Glomerular visceral epithelial cell (primary cell): Measurements from ENCODE around the gene LONP2.
"Not testable (repeated sequence)": the region's sequence is repeated elsewhere in the genome, so short reads cannot be mapped to it uniquely, and the experiment has no call there.

ENCODE experiments used
- DNase-seq: peaks from one replicate; pipeline ENCODE4 v3.0.0-alpha.2; 2016; ENCODE audit errors: extremely low spot score

Gene LONP2

DNA sequence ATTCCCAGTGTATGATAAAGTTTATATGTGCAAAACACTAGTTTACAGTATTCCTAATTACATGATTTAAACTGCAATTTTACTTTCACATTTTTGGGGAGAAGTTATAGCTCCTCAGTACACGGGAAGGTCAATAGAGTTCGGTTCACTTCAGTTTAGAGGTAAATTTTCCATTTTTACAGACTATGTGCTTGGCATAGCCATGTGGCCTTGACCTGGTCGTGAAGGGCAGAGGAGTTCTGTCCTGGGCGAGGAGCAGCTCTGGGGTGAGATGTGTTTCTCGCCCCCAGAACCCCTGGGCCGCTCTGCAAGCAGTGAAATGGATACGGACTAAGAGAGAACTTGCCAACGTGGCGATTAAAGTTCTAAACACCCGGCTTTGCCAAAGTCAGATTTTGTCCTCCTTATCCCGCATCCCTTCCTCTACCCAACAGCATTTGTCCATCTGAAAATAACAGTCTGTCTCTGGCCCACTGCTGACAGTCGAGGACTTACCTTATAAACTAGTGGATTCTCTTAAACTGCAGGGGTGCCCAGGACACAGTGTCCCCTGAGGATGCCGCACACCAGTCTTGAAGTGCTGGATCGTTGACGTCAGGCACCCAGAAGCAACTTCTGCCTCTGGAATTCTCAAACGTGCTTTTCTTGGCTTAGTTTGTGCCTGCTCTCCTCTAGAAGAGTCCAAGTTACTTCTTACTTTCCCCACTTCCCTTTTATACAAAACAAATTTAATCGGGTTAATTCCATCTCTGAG is 142.6 kb downstream of the LONP2 start:
- DNase-seq, result no peak

- no peak for DNase-seq
Observed at GRCh38 chr16:48392407-48392806, 148.3 kb downstream of the LONP2 start.

DNA sequence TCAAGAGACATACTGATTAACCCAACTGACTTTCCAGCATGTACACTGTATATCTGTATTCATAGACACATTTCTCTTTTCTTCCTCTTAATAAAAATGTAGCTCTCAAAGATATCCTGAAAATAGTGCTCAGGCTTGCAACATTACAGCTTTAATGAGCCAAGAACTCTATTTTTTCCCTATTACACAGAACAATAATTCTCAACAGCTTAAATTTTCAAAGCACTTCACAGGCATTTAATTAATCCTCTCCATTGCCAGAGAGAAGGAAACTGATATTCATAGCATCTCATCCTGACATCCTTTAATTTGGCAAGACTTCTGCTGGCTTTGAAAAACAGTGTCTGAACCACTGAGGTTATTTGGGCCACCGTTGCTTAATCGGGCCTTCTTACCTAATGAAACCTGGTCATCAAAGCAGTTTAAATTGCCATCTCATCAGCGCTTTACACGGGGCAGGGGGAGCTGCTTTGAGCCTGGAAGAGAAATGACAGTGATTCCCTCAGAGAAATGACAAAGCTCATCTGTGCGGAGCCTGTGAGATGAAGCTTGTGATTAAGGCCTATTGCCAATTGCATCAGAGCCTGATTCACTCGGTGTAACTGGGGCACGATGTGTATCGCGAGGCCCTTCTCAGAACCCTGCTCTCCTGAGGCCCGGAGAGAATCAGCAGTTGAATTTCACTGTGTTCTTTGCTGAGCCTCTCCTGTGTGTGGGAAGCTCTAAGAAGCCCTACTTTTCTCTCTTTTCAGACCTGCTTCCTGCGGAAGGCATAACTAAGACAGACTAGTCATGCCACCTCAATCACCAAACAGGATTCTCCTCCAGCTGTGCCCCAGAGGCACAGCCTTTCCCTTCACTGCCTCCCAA is 149.6 kb downstream of the LONP2 start:
- DNase-seq, result no peak

GRCh38 chr16:48394355-48394703 is 150.2 kb downstream of the LONP2 start:
- no peak for DNase-seq

DNA sequence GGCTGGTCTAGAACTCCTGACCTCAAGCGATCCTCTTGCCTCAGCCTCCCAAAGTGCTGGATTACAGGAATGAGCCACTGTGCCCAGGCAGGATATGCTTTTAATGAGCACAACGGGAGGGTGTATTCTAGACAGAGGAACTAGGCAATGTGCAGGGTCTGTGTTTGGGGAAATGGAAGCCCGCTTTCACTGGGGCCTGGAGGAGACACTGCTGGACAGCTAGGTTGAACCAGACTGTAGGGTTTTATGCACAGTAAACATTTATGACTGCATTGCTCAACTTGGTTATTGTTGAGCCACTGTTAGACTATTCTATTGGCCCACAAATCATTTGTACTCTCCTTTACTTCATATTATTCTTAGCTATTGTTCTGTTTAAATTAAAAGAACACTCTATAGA is 151.3 kb downstream of the LONP2 start:
- DNase-seq, result no peak

DNA sequence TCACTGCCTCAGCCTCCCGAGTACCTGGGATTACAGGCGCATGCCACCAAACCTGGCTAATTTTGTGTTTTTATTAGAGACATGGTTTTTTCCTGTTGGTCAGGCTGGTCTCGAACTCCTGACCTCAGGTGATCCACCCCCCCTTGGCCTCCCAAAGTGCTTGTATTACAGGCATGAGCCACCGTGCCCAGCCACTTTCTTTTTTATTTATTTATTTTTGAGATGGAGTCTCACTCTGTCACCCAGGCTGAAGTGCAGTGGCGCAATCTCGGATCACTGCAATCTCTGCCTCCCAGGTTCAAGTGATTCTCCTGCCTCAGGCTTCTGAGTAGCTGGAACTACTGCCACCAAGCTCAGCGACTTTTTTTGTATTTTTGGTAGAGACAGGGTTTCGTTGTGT is 158.4 kb downstream of the LONP2 start:
- not testable (repeated sequence) for DNase-seq

- DNase-seq, result no peak
Observed at GRCh38 chr16:48405153-48405552, 161.1 kb downstream of the LONP2 start.

- DNase-seq, result no peak
Observed at GRCh38 chr16:48405907-48406306, 161.8 kb downstream of the LONP2 start.
